Gastroesophageal sphincter (tissue), 4 donors: ENCODE measurements around the gene AGPAT3. TPM values are rescaled to one million over a fixed set of nuclear protein-coding genes. Genes with fewer than 3 reads are reported as not detected.

Experiments used
- ATAC-seq: fragments of 150-250 bp; one replicate; pipeline ENCODE4 v1.9.1; 2016; ENCODE audit warnings: mild to moderate bottlenecking, moderate library complexity
- H3K27ac ChIP-seq, 4 donors: fragments of 200-600 bp; sonication (generic) in 3 of 4; 1 replicate in 3 of 4; 2 replicates in 1 of 4; pipeline ENCODE4 v1.5.1; 2016 to 2019
- H3K27me3 ChIP-seq: fragments of 200-600 bp; sonication (generic); one replicate; pipeline ENCODE4 v1.5.1; 2019
- H3K36me3 ChIP-seq, 2 donors: fragments of 200-600 bp; sonication (generic); one replicate each; pipeline ENCODE4 v1.5.1; 2019; ENCODE audit warnings: control low read depth in 1 of 2
- H3K4me1 ChIP-seq, 3 donors: fragments of 200-600 bp; sonication (generic); 1 replicate in 2 of 3; 2 replicates in 1 of 3; pipeline ENCODE4 v1.5.1; 2016 to 2019; ENCODE audit warnings: control low read depth in 2 of 3
- H3K4me3 ChIP-seq, 2 donors: fragments of 200-600 bp; sonication (generic); one replicate each; pipeline ENCODE4 v1.5.1; 2019; ENCODE audit warnings: mild to moderate bottlenecking in 1 of 2, moderate library complexity in 1 of 2
- H3K9me3 ChIP-seq, 3 donors: fragments of 200-600 bp; sonication (generic); one replicate each; pipeline ENCODE4 v1.5.1; 2017 to 2019; ENCODE audit warnings: control low read depth in 2 of 3
- CTCF ChIP-seq, 4 experiments: fragments of 200-600 bp in 2 of 4; fragments of 450-650 bp in 2 of 4; sonication (generic) in 1 of 4; IDR thresholded peaks; one replicate each; pipeline ENCODE4 v1.5.1; 2017 to 2019; ENCODE audit warnings: antibody characterized with exemption in 4 of 4, mild to moderate bottlenecking in 2 of 4, moderate library complexity in 2 of 4
- EP300 ChIP-seq: sonication (generic); formaldehyde crosslinking; IDR thresholded peaks from one replicate; pipeline ENCODE4 v1.6.1; 2017; ENCODE audit warnings: antibody characterized with exemption, mild to moderate bottlenecking
- POLR2A ChIP-seq, 2 donors: fragments of 450-650 bp; IDR thresholded peaks; one replicate each; pipeline ENCODE4 v1.6.1; 2017; ENCODE audit warnings: antibody characterized with exemption in 2 of 2, mild to moderate bottlenecking in 2 of 2, moderate library complexity in 1 of 2
- POLR2AphosphoS5 ChIP-seq: sonication (generic); formaldehyde crosslinking; IDR thresholded peaks from one replicate; pipeline ENCODE4 v1.6.1; 2017; ENCODE audit warnings: antibody characterized with exemption
- WGBS, 2 donors: methylation state at CpG; one replicate each; pipeline ENCODE4 v1.1.5; 2018; ENCODE audit warnings: low coverage in 1 of 2; 5-methylcytosine and 5-hydroxymethylcytosine counted together
- total RNA-seq, 4 donors: library from RNA; depleted of rRNA; stranded (reverse); fragments of >200 nt; gene quantifications; one replicate each; pipeline ENCODE4 v1.1.0, GENCODE V29; 2016

The AGPAT3 gene
- total RNA-seq, 4 donors from 2014 or later = 27.1 to 46.9 (median 32.2) TPM

GRCh38 chr21:43848771-43849170 is 16.3 kb upstream of the AGPAT3 start:
- 88 to 89% methylated on average over 3 to 5 of the region's 10 CpGs for WGBS, 2 donors
- Histone ChIP-seq H3K4me3 (no peak overlapping the region), H3K9me3 (no peaks in the 10 kb centered on the region), H3K4me1 (no peaks in the 10 kb centered on the region), H3K36me3 (no peaks in the 10 kb centered on the region), H3K27ac (no peak overlapping the region), H3K27me3 (no peaks in the 10 kb centered on the region)
- TF ChIP-seq POLR2AphosphoS5 (no peak), CTCF (IDR thresholded peaks at IDR 0.05) (no peak), POLR2A (IDR thresholded peaks at IDR 0.05) (no peak), EP300 (no peak)
- ATAC-seq = no peak

- 63 to 77% methylated on average over 5 to 7 of the region's 13 CpGs for WGBS, 2 donors
- Histone ChIP-seq H3K27me3 (no peaks in the 10 kb centered on the region), H3K36me3 (no peaks in the 10 kb centered on the region), H3K4me1 (no peaks in the 10 kb centered on the region), H3K9me3 (no peaks in the 10 kb centered on the region), H3K27ac (no peak overlapping the region), H3K4me3 (no peak overlapping the region)
- ATAC-seq = no peak
- no peak for TF ChIP-seq CTCF (IDR thresholded peaks at IDR 0.05)
- TF ChIP-seq EP300 = no peak
- no peak for TF ChIP-seq POLR2A (IDR thresholded peaks at IDR 0.05)
- TF ChIP-seq POLR2AphosphoS5 = no peak
Measured at GRCh38 chr21:43849532-43850299, 15.3 kb upstream of the AGPAT3 start.

GRCh38 chr21:43850728-43851295 is 14.2 kb upstream of the AGPAT3 start:
- WGBS, 2 donors = 81% methylated on average over 4 to 8 of the region's 8 CpGs
- TF ChIP-seq POLR2A (IDR thresholded peaks at IDR 0.05) (no peak), EP300 (no peak), POLR2AphosphoS5 (no peak), CTCF (IDR thresholded peaks at IDR 0.05) (no peak)
- no peaks in the 10 kb centered on the region for H3K27me3 ChIP-seq
- no peak overlapping the region for H3K4me3 ChIP-seq
- H3K9me3 ChIP-seq = no peaks in the 10 kb centered on the region
- H3K27ac ChIP-seq = no peak overlapping the region
- ATAC-seq = no peak
- H3K36me3 ChIP-seq = no peaks in the 10 kb centered on the region
- H3K4me1 ChIP-seq = no peaks in the 10 kb centered on the region

GRCh38 chr21:43851593-43851992 is 13.4 kb upstream of the AGPAT3 start:
- Histone ChIP-seq H3K36me3 (no peaks in the 10 kb centered on the region), H3K27ac (no peak overlapping the region), H3K4me3 (no peak overlapping the region), H3K9me3 (no peaks in the 10 kb centered on the region), H3K27me3 (no peaks in the 10 kb centered on the region), H3K4me1 (no peaks in the 10 kb centered on the region)
- ATAC-seq = no peak
- 39 to 78% methylated on average over 3 to 11 of the region's 12 CpGs for WGBS, 2 donors
- TF ChIP-seq EP300 (no peak), CTCF (IDR thresholded peaks at IDR 0.05) (no peak), POLR2A (IDR thresholded peaks at IDR 0.05) (no peak), POLR2AphosphoS5 (no peak)
